BLaER1 treated with 17β-estradiol and CSF1 and Interleukin-3, amounts not matched to agents 10 nM and 100 nM (cell line): ENCODE results near the gene SERGEF.

ENCODE experiments used
- H3K27ac ChIP-seq, 11 experiments: shearing (Covaris generic); formaldehyde crosslinking; 2 replicates each; pipeline ENCODE4 v1.8.1; 2022
- H3K27me3 ChIP-seq, 11 experiments: shearing (Covaris generic); formaldehyde crosslinking; 2 replicates each; pipeline ENCODE4 v1.8.1; 2022
- H3K36me3 ChIP-seq, 11 experiments: shearing (Covaris generic); formaldehyde crosslinking; 2 replicates each; pipeline ENCODE4 v1.8.1; 2022
- H3K4me1 ChIP-seq, 10 experiments: shearing (Covaris generic); formaldehyde crosslinking; 2 replicates each; pipeline ENCODE4 v1.8.1; 2022
- H3K4me2 ChIP-seq, 11 experiments: shearing (Covaris generic); formaldehyde crosslinking; 2 replicates each; pipeline ENCODE4 v1.8.1; 2022
- H3K4me3 ChIP-seq, 10 experiments: shearing (Covaris generic); formaldehyde crosslinking; 2 replicates each; pipeline ENCODE4 v1.8.1; 2022
- H3K9ac ChIP-seq, 11 experiments: shearing (Covaris generic); formaldehyde crosslinking; 2 replicates each; pipeline ENCODE4 v1.8.1; 2022
- H3K9me3 ChIP-seq, 11 experiments: shearing (Covaris generic); formaldehyde crosslinking; replicated peaks in 1 of 11; 2 replicates each; pipeline ENCODE4 v1.8.1; 2022
- H4K20me1 ChIP-seq, 11 experiments: shearing (Covaris generic); formaldehyde crosslinking; 2 replicates each; pipeline ENCODE4 v1.8.1; 2022
- Cebpa-rat ChIP-seq, 11 experiments: shearing (Covaris generic); IDR thresholded peaks; 2 replicates each; pipeline ENCODE4 v1.8.1; 2022

Gene SERGEF

GRCh38 chr11:17794981-17795380 lies 217.9 kb downstream of the SERGEF start:
- no peak overlapping the region for H3K4me2 ChIP-seq
- H3K9me3 ChIP-seq, result no peaks in the 10 kb centered on the region
- H3K27me3 ChIP-seq, result no peaks in the 10 kb centered on the region
- no peaks in the 10 kb centered on the region for H3K4me1 ChIP-seq
- no peaks in the 10 kb centered on the region; a peak in 1 of 22 replicates for H4K20me1 ChIP-seq
- H3K4me3 ChIP-seq, result no peak overlapping the region
- H3K9ac ChIP-seq, result no peak overlapping the region
- no peak overlapping the region for H3K27ac ChIP-seq
- no peak for TF ChIP-seq Cebpa-rat (IDR thresholded peaks at IDR 0.05)
- no peaks in the 10 kb centered on the region for H3K36me3 ChIP-seq

GRCh38 chr11:17793642-17794170 lies 219.1 kb downstream of the SERGEF start:
- Histone ChIP-seq H4K20me1 (no peaks in the 10 kb centered on the region; a peak in 1 of 22 replicates), H3K4me2 (no peak overlapping the region), H3K4me3 (no peak overlapping the region), H3K9ac (no peak overlapping the region), H3K9me3 (no peaks in the 10 kb centered on the region), H3K4me1 (no peaks in the 10 kb centered on the region), H3K27me3 (no peaks in the 10 kb centered on the region), H3K27ac (no peak overlapping the region), H3K36me3 (no peaks in the 10 kb centered on the region)
- TF ChIP-seq Cebpa-rat (IDR thresholded peaks at IDR 0.05), result no peak

GRCh38 chr11:17792161-17792560 lies 220.7 kb downstream of the SERGEF start:
- Histone ChIP-seq H3K4me1 (no peaks in the 10 kb centered on the region), H3K27ac (no peak overlapping the region), H3K27me3 (no peaks in the 10 kb centered on the region), H4K20me1 (no peaks in the 10 kb centered on the region; a peak in 1 of 22 replicates), H3K36me3 (peaks cover 0 to 10% (median 0%) of the 10 kb centered on the region in 11 experiments; a peak in 3 of 22 replicates), H3K4me3 (no peak overlapping the region), H3K9ac (no peak overlapping the region), H3K4me2 (no peak overlapping the region), H3K9me3 (no peaks in the 10 kb centered on the region)
- TF ChIP-seq Cebpa-rat (IDR thresholded peaks at IDR 0.05), result no peak

GRCh38 chr11:17791144-17791543 lies 221.7 kb downstream of the SERGEF start:
- Histone ChIP-seq H3K4me2 (no peak overlapping the region), H3K9ac (no peak overlapping the region), H3K9me3 (no peaks in the 10 kb centered on the region; a peak in 1 of 22 replicates), H3K27me3 (no peaks in the 10 kb centered on the region), H3K4me3 (no peak overlapping the region), H3K27ac (no peak overlapping the region), H3K4me1 (no peaks in the 10 kb centered on the region), H4K20me1 (no peaks in the 10 kb centered on the region; a peak in 1 of 22 replicates), H3K36me3 (peaks cover 0 to 19% (median 4%) of the 10 kb centered on the region in 11 experiments; a peak in 5 of 22 replicates)
- TF ChIP-seq Cebpa-rat (IDR thresholded peaks at IDR 0.05), result no peak

GRCh38 chr11:17790453-17790852 lies 222.4 kb downstream of the SERGEF start:
- no peaks in the 10 kb centered on the region; a peak in 1 of 22 replicates for H3K9me3 ChIP-seq
- no peak for TF ChIP-seq Cebpa-rat (IDR thresholded peaks at IDR 0.05)
- H3K4me1 ChIP-seq, result no peaks in the 10 kb centered on the region
- no peak overlapping the region for H3K4me3 ChIP-seq
- no peaks in the 10 kb centered on the region; a peak in 1 of 22 replicates for H4K20me1 ChIP-seq
- no peak overlapping the region for H3K27ac ChIP-seq
- no peak overlapping the region for H3K4me2 ChIP-seq
- no peak overlapping the region for H3K9ac ChIP-seq
- H3K27me3 ChIP-seq, result no peaks in the 10 kb centered on the region
- peaks cover 0 to 26% (median 5%) of the 10 kb centered on the region in 11 experiments; a peak in 5 of 22 replicates for H3K36me3 ChIP-seq

- H3K4me3 ChIP-seq, result no peak overlapping the region
- no peak for TF ChIP-seq Cebpa-rat (IDR thresholded peaks at IDR 0.05)
- H3K9me3 ChIP-seq, result no peaks in the 10 kb centered on the region; a peak in 1 of 22 replicates
Observed at GRCh38 chr11:17788084-17788483, 224.8 kb downstream of the SERGEF start.

GRCh38 chr11:17786824-17787525 lies 225.9 kb downstream of the SERGEF start:
- Histone ChIP-seq H4K20me1 (no peaks in the 10 kb centered on the region; a peak in 1 of 22 replicates), H3K27ac (no peak overlapping the region), H3K4me1 (peaks cover 0 to 9% (median 0%) of the 10 kb centered on the region in 10 experiments; a peak in 6 of 20 replicates), H3K4me3 (no peak overlapping the region), H3K9me3 (no peaks in the 10 kb centered on the region; a peak in 1 of 22 replicates), H3K4me2 (no peak overlapping the region), H3K36me3 (peaks cover 0 to 26% (median 5%) of the 10 kb centered on the region in 11 experiments; a peak in 5 of 22 replicates), H3K9ac (no peak overlapping the region), H3K27me3 (no peaks in the 10 kb centered on the region)
- TF ChIP-seq Cebpa-rat (IDR thresholded peaks at IDR 0.05), result no peak

More at GRCh38 chr11:17788084-17788483, 224.8 kb downstream of the SERGEF start:
- Histone ChIP-seq H3K27ac (no peak overlapping the region), H4K20me1 (no peaks in the 10 kb centered on the region; a peak in 1 of 22 replicates), H3K4me2 (no peak overlapping the region), H3K27me3 (no peaks in the 10 kb centered on the region), H3K4me1 (peaks cover 0 to under 1% (median 0%) of the 10 kb centered on the region in 10 experiments; a peak in 3 of 20 replicates), H3K36me3 (peaks cover 0 to 26% (median 5%) of the 10 kb centered on the region in 11 experiments; a peak in 5 of 22 replicates), H3K9ac (no peak overlapping the region)

GRCh38 chr11:17783878-17784277 lies 229.0 kb downstream of the SERGEF start:
- Histone ChIP-seq H3K4me1 (peaks cover 0 to 9% (median 0%) of the 10 kb centered on the region in 10 experiments; a peak in 6 of 20 replicates), H3K4me2 (no peak overlapping the region)
- no peak for TF ChIP-seq Cebpa-rat (IDR thresholded peaks at IDR 0.05)

GRCh38 chr11:17782603-17783337 lies 230.1 kb downstream of the SERGEF start:
- Histone ChIP-seq H3K4me1 (peaks cover 0 to 9% (median 0%) of the 10 kb centered on the region in 10 experiments; a peak in 6 of 20 replicates), H3K27me3 (no peaks in the 10 kb centered on the region), H3K27ac (no peak overlapping the region), H3K36me3 (peaks cover 0 to 22% (median 5%) of the 10 kb centered on the region in 11 experiments; a peak in 5 of 22 replicates), H3K9me3 (no peaks in the 10 kb centered on the region; a peak in 1 of 22 replicates), H4K20me1 (no peaks in the 10 kb centered on the region), H3K4me3 (no peak overlapping the region), H3K4me2 (peak overlapping the region in 4 of 11 experiments; percentile 18 to 32 (median 30); a peak in 6 of 22 replicates), H3K9ac (no peak overlapping the region)
- TF ChIP-seq Cebpa-rat (IDR thresholded peaks at IDR 0.05), result no peak

More at GRCh38 chr11:17783878-17784277, 229.0 kb downstream of the SERGEF start:
- no peak overlapping the region for H3K4me3 ChIP-seq
- no peak overlapping the region for H3K27ac ChIP-seq
- no peak overlapping the region for H3K9ac ChIP-seq
- peaks cover 0 to 26% (median 5%) of the 10 kb centered on the region in 11 experiments; a peak in 5 of 22 replicates for H3K36me3 ChIP-seq
- H4K20me1 ChIP-seq, result no peaks in the 10 kb centered on the region
- H3K9me3 ChIP-seq, result no peaks in the 10 kb centered on the region; a peak in 1 of 22 replicates
- no peaks in the 10 kb centered on the region for H3K27me3 ChIP-seq
